GM19238 (cell line): Measurements from ENCODE around the gene PPP1R15B.

Experiments used
- DNase-seq: peaks from one replicate; pipeline ENCODE4 v3.0.0; 2011; ENCODE audit warnings: low spot score; ENCODE audit not compliant: insufficient read length

The PPP1R15B gene

DNA sequence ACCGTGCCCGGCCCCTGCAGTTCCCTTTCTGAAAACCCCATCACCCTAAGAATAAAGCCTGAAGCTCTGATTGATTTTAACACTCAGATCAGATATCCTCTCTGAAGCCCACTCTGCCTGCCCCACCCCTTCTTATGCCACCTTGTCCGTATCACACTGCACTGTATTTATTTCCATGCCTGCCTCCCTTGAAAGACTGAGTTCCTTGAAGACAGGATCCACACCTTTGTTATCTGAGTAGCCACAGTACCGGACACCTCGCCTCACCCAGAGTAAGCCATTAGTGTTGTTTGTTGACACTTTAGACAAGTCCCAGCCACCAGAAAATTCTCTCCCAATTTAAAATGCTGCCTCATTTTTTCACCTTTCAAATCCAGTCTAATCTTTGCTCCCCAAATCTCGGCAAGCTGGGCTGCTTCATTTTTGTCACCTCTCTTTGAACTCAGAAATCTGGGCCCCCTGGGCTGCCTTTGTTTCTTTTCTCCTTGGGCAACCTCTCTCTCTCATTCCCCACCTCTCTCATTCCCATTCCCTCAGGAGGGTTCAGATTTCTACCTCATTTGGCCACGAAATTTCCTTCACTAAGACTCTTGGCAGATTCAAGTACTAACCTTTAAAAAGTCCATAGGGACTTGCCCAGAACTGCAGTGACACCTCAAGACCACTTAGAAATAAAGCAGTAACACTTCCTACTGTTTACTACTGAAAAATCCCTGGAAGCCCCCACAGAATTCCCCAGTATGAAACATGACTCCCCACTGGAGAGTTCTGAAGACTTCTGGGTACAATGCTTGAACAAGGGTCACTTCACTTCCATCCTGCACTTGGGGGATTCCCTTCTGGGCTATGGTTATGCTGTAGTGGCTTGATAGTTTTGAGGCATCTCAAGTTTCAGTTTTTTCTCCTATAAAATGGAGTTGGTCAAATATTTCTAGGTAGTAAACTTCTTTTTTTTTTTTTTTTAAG, 8.7 kb upstream of the PPP1R15B start:
- no peak for DNase-seq

DNA sequence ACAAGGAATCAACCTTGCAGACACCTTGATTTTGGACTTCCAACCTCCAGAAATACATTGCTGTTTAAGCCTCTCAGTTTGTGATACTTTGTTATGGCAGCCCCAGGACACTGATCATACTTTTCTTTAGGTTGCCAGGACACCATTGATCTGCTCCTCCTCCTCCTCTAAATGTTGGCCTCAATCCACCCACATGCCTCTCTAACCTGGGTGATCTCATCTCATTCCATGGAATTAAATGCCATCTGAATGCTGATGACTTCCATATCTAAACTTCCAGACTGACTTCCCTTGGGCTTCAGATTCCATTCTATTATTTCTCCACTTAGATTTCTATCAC, 7.4 kb upstream of the PPP1R15B start:
- no peak for DNase-seq

DNA sequence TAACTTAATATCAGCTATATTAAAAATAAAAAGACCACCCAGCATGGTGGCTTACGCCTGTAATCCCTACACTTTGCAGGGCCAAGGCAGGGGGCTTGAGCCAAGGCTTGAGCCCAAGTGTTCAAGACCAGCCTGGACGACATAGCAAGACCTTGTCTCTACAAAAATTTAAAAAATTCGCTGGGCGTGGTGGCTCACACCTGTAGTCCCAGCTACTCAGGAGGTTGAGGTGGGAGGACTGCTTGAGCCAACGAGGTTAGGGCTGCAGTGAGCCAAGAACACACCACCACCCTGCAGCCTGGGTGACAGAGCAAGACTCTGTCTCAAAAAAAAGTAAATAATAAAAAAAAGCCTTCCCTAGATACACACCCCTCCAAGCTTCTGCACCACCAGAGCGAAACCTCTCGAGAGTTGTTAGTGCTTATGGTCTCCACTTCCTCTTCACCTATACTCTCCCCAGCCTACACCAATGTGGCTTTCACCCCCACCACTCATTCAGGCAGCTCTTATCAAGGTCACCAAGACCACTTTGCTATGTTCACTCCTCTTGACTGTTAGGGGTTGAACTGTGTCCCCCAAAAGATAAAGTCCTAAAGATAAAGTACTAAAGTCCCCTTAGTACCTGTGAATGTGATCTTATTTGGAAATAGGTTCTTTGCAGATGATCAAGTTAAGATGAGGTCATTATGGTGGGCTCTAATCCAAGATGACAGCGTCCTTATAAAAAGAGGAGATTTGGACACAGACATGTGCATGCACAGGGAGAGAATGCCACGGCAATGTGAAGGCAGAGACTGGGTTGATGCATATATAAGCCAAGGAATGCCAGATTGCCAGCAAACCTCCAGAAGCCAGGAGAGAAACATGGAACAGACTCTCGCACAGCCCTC, 6.8 kb upstream of the PPP1R15B start:
- DNase-seq = peak; percentile 35

- no peak for DNase-seq
Observed at GRCh38 chr1:204417074-204417997, 5.7 kb upstream of the PPP1R15B start.

GRCh38 chr1:204416589-204417073, 5.0 kb upstream of the PPP1R15B start:
- no peak for DNase-seq

DNA sequence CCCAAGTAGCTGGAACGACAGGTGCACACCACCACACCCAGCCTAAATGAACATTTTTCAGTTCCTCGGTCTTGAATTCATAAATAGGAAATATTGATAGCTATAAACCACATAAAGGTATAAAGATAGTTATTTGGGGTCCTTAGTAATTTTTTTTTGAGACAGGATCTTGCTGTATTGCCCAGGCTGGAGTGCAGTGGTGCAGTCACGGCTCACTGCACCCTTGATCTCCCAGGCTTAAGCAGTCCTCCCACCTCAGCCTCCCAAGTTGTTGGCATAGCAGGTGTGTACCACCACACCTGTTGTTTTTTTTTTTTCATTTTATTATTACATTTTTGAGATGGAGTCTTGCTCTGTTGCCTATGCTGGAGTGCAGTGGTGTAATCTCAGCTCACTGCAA, 3.7 kb upstream of the PPP1R15B start:
- no peak for DNase-seq

DNA sequence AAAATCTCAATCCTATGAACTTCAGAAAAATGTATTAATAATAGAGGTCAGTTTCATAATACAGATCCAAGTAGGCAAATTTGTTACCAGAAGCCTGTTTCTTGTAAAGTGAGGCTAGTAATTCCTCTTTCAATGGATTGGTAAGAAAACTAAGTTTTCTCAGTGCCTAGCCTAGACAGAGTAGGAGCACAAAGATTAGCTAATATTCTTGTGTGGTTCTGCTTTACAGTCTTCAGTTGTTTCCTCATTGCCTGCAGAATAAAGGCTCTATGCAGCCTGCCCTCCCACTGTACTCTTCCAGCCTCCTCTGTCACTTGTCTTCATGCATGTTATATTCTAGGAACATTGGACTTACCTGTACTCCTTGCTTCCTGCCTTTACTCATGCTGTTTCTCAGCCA, 2.4 kb upstream of the PPP1R15B start:
- no peak for DNase-seq

DNA sequence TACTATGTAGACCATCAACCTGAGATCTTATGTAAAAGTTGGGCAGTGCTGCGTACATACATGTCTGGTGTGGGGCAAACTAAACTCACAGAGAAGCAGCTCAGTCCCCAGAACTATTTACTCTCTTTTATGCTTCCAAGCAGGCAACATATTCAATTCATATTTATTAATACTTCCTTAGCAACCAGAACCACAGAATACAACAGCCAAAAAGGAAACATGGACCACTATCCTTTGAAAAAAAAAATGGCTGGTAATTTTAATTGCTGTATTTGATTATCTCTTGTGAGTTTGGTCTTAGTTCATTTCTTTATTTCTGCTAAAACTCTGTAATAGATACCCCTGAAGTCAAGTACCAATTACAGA, 1.5 kb upstream of the PPP1R15B start:
- DNase-seq = no peak

DNA sequence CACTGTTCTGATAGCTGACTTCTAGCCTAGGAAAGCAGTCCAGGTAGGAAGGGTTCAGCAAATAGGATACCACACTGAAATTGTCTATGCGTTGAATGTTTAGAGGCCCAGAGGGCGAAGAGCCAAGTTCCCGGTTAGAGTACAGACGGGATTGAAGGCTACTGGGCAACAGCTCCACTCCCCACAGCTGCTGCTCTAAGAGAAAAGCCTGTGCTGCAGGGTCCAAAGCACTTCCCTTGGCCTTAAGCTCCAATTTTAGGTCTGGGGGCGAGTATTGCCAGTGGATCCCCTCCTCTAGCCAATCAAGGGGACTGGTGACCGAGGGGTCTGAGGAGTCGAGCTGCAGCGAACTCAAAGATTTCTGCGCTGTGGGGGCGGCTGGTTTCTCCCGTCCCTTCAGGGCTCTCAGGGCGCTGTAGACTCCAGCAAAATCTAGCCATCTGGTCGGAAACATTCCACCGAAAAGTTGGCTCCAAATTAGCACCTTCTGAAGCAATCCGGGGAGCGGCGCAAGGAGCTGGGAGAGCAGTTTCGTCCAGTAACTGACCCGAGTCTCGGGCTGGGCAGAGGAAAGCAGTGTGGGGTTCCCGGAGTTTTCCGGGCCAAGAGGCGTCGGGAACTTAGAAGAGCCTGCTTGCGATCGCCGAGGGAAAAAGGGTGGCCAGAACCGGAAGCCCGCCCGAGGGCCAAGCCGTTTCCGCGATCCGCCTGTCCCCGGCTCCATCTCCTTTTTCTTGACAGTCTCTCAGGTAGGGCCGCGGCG, 748 bp downstream of the PPP1R15B start:
- DNase-seq = no peak

DNA sequence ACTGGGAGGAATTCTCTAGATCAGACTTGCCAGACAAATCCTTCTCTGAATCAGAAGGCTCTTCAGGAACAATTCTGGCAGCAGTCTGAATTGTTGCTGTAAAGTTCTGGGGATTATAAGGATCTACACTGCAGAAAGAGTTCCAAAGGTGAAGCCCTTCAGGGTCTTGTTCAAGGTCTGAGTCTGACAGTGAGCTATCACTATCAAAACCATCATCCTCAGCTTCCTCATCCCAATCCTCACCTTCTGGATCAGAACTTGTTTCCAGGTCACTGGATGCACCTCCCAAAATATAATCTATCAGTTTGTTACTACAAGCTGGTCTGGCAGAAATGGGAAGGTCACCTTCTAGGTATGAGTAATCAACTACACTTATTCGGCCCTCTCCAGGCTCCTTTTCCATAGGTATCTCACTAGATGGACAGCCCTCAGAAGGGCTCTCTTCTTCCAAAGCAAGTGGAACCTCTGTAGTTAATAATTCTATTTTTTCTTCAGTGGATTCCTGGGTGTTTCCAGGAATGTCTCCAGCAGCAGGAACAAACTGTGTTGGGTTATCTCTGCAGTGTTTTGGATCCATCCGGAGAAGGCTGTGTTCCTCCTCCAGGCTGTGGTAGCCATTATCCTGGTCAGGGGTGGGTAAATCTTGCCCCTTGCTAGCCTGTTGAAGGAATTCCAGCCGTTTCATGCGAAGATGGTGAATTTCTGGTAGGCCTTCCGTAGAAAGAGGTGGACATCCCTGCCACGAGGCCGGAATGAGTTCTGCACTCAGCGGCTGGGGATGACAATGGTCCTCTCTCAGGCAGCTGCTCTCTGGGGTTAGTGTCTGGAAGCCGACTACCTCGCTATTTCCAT, 1.6 kb downstream of the PPP1R15B start:
- no peak for DNase-seq

- no peak for DNase-seq
Observed at GRCh38 chr1:204409123-204409522, 2.5 kb downstream of the PPP1R15B start.

DNA sequence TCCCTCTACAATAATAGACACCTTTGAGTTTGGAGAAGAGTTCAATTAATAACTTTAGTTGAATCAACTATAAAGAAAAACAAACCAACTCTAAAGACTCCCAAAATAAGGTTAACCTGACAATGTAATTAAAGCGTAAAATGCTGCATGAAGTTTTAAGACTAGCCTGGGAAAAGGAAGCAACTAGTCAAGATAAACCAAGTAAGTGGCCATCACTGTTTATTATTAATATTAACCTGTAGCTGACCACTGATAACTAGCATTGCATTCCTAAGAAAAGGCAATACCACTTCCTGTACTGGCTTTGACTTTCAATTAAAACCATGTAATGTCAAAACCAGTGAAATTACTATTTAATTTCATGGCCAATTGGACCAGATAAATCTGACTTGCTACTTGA, 3.0 kb downstream of the PPP1R15B start:
- DNase-seq = no peak

GRCh38 chr1:204408074-204408507, 3.5 kb downstream of the PPP1R15B start:
- no peak for DNase-seq

GRCh38 chr1:204407295-204407971, 4.2 kb downstream of the PPP1R15B start:
- no peak for DNase-seq

- no peak for DNase-seq
Observed at GRCh38 chr1:204406621-204407020, 5.0 kb downstream of the PPP1R15B start.

- no peak for DNase-seq
Observed at GRCh38 chr1:204405988-204406387, 5.6 kb downstream of the PPP1R15B start.

DNA sequence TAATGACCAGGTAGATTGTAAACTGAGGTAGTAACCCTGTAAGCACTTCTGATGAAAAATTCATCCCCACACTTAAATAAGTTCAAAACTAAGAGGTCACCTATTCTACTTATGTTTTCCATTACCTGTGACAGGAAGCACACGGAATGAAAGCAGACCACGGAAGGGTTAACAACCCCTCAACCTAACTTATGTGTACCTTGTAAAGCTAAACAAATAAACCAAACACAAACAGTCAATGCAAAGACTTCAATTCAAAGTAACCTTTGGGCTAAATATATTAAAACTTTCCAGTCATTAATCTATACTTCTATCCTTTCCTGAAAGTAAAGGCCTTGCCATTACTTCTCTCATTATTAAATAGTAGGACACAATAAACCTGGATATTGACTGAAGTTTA, 7.0 kb downstream of the PPP1R15B start:
- DNase-seq = no peak

- no peak for DNase-seq
Observed at GRCh38 chr1:204402391-204402790, 9.2 kb downstream of the PPP1R15B start.

- DNase-seq = no peak
Observed at GRCh38 chr1:204401730-204402129, 9.9 kb downstream of the PPP1R15B start.
